DND-41 (cell line): ENCODE measurements around the gene NUDT11.
"Not testable (repeated sequence)": the region's sequence is repeated elsewhere in the genome, so short reads cannot be mapped to it uniquely, and the experiment has no call there.

Source experiments
- ATAC-seq: fragments of 200-7000 bp; cut with Tn5 transposase; 3 replicates; pipeline ENCODE4 v1.9.1; 2021; ENCODE audit warnings: low read depth; ENCODE audit not compliant: insufficient read depth
- DNase-seq: peaks from one replicate; pipeline ENCODE4 v3.0.0-alpha.2; 2020
- H2AFZ ChIP-seq: 2 replicates; pipeline ENCODE4 v1.6.0; 2012; ENCODE audit warnings: low read depth, low read length
- H3K27ac ChIP-seq: 2 replicates; pipeline ENCODE4 v1.5.1; 2012; ENCODE audit warnings: low read length, inconsistent platforms
- H3K27me3 ChIP-seq: fragments of 200-600 bp; sonication (generic); 2 replicates; pipeline ENCODE4 v1.6.0; 2012; ENCODE audit warnings: low read length, mild to moderate bottlenecking, inconsistent platforms; ENCODE audit not compliant: insufficient read depth, poor library complexity
- H3K36me3 ChIP-seq: 2 replicates; pipeline ENCODE4 v1.5.1; 2012; ENCODE audit warnings: low read length, inconsistent platforms; ENCODE audit not compliant: insufficient read depth
- H3K4me1 ChIP-seq: 2 replicates; pipeline ENCODE4 v1.5.1; 2012; ENCODE audit warnings: mild to moderate bottlenecking, low read length; ENCODE audit not compliant: insufficient read depth
- H3K4me2 ChIP-seq: 2 replicates; pipeline ENCODE4 v1.6.0; 2012; ENCODE audit warnings: mild to moderate bottlenecking, moderate library complexity, low read length, inconsistent platforms; ENCODE audit not compliant: insufficient read depth
- H3K4me3 ChIP-seq, 2 experiments: fragments of 200-600 bp in 1 of 2; shearing (Covaris generic) in 1 of 2; 2 replicates each; pipeline ENCODE4 v1.5.1; 2012 to 2016; ENCODE audit warnings: inconsistent platforms in 2 of 2, low read length in 2 of 2, mild to moderate bottlenecking in 2 of 2, low read depth in 1 of 2, moderate library complexity in 1 of 2
- H3K79me2 ChIP-seq: 2 replicates; pipeline ENCODE4 v1.6.0; 2012; ENCODE audit warnings: low read length, inconsistent platforms; ENCODE audit not compliant: insufficient read depth
- H3K9ac ChIP-seq: 2 replicates; pipeline ENCODE4 v1.6.0; 2012; ENCODE audit warnings: low read depth, mild to moderate bottlenecking, inconsistent platforms, low read length, moderate library complexity
- H3K9me3 ChIP-seq: 2 replicates; pipeline ENCODE4 v1.5.1; 2012; ENCODE audit warnings: low read length, moderate library complexity, mild to moderate bottlenecking, inconsistent platforms; ENCODE audit not compliant: insufficient read depth, severe bottlenecking
- H4K20me1 ChIP-seq: 2 replicates; pipeline ENCODE4 v1.6.0; 2012; ENCODE audit warnings: low read length; ENCODE audit not compliant: insufficient read depth
- EZH2 ChIP-seq: IDR thresholded peaks from 3 replicates; pipeline ENCODE4 v1.6.1; 2012; ENCODE audit warnings: borderline replicate concordance, low read depth, mild to moderate bottlenecking, moderate library complexity, low read length, inconsistent platforms; ENCODE audit not compliant: severe bottlenecking
- TF ChIP-seq, protein P1 (sequence below): IDR thresholded peaks from 2 replicates; pipeline ENCODE4 v1.5.1; 2012; ENCODE audit warnings: borderline replicate concordance, low read length, moderate library complexity, mild to moderate bottlenecking; ENCODE audit not compliant: poor library complexity, severe bottlenecking; ENCODE audit errors: extremely low read depth

Gene NUDT11

GRCh38 chrX:51496501-51497291, at the start of gene NUDT11:
Gene NUDT11, minus strand, starts transcription at chrX:51496592. Its CDS starts 148 bp downstream, at chrX:51496444.
- no peak for ATAC-seq
- no peak within 1 kb of the TSS for H3K27ac ChIP-seq

GRCh38 chrX:51520393-51520792, 24.0 kb upstream of the NUDT11 start:
- Histone ChIP-seq H3K4me2 (no peak overlapping the region), H3K79me2 (no peaks in the 10 kb centered on the region), H3K9ac (no peak overlapping the region), H3K27me3 (no peaks in the 10 kb centered on the region), H3K9me3 (no peaks in the 10 kb centered on the region), H3K4me3 (no peak overlapping the region), H2AFZ (no peak overlapping the region), H4K20me1 (no peaks in the 10 kb centered on the region), H3K27ac (no peak overlapping the region), H3K4me1 (no peaks in the 10 kb centered on the region), H3K36me3 (no peaks in the 10 kb centered on the region)
- no peak for TF ChIP-seq EZH2
- TF ChIP-seq, protein P1, sequence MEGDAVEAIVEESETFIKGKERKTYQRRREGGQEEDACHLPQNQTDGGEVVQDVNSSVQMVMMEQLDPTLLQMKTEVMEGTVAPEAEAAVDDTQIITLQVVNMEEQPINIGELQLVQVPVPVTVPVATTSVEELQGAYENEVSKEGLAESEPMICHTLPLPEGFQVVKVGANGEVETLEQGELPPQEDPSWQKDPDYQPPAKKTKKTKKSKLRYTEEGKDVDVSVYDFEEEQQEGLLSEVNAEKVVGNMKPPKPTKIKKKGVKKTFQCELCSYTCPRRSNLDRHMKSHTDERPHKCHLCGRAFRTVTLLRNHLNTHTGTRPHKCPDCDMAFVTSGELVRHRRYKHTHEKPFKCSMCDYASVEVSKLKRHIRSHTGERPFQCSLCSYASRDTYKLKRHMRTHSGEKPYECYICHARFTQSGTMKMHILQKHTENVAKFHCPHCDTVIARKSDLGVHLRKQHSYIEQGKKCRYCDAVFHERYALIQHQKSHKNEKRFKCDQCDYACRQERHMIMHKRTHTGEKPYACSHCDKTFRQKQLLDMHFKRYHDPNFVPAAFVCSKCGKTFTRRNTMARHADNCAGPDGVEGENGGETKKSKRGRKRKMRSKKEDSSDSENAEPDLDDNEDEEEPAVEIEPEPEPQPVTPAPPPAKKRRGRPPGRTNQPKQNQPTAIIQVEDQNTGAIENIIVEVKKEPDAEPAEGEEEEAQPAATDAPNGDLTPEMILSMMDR: no peak
- DNase-seq (no peak), ATAC-seq (no peak)

More at GRCh38 chrX:51496501-51497291, at the start of gene NUDT11:
- H2AFZ ChIP-seq: no peak within 1 kb of the TSS
- H3K4me1 ChIP-seq: no peaks in the 10 kb centered on the region
- no peak for DNase-seq
- H3K27me3 ChIP-seq: no peaks in the 10 kb centered on the region
- H3K4me3 ChIP-seq: no peak within 1 kb of the TSS
- H3K79me2 ChIP-seq: no peaks in the 10 kb centered on the region
- no peak for TF ChIP-seq EZH2
- no peaks in the 10 kb centered on the region for H3K36me3 ChIP-seq
- H3K4me2 ChIP-seq: no peak within 1 kb of the TSS
- H3K9me3 ChIP-seq: no peaks in the 10 kb centered on the region
- H3K9ac ChIP-seq: no peak within 1 kb of the TSS
- no peaks in the 10 kb centered on the region for H4K20me1 ChIP-seq

- not testable (repeated sequence) for H4K20me1 ChIP-seq, H3K9me3 ChIP-seq, H3K36me3 ChIP-seq, DNase-seq, ATAC-seq, H3K27ac ChIP-seq, H3K9ac ChIP-seq, H3K27me3 ChIP-seq, H3K4me3 ChIP-seq, H2AFZ ChIP-seq, H3K79me2 ChIP-seq, H3K4me2 ChIP-seq, H3K4me1 ChIP-seq
These were observed 22.7 kb upstream of the NUDT11 start for GRCh38 chrX:51519131-51519530.

DNA sequence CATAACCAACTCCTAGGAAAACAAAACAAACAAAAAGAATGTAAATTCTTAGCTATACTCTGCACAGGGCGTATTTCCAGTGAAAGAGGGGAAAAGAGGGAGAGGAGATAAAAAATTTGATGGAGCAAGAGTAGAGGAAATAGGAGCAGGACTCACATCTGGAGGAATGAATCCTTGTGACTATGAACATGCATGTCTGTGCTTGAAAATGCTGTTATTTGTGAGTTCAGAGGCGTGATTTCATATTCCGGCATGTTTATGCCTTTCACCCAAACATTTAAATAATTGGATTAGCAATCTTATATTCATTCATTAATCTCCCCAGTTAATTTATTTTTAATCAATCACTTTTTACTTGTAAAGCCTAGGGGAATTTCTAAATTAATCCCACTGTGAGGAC, 11.2 kb upstream of the NUDT11 start:
- no peak overlapping the region for H2AFZ ChIP-seq
- no peaks in the 10 kb centered on the region for H3K79me2 ChIP-seq
- H3K9me3 ChIP-seq: no peaks in the 10 kb centered on the region
- no peaks in the 10 kb centered on the region for H3K4me1 ChIP-seq
- TF ChIP-seq EZH2: no peak
- TF ChIP-seq, protein P1: no peak
- DNase-seq (no peak), ATAC-seq (no peak)
- no peak overlapping the region for H3K27ac ChIP-seq
- no peak overlapping the region for H3K4me3 ChIP-seq
- H4K20me1 ChIP-seq: no peaks in the 10 kb centered on the region
- no peak overlapping the region for H3K9ac ChIP-seq
- no peaks in the 10 kb centered on the region for H3K27me3 ChIP-seq
- no peak overlapping the region for H3K4me2 ChIP-seq
- no peaks in the 10 kb centered on the region for H3K36me3 ChIP-seq

DNA sequence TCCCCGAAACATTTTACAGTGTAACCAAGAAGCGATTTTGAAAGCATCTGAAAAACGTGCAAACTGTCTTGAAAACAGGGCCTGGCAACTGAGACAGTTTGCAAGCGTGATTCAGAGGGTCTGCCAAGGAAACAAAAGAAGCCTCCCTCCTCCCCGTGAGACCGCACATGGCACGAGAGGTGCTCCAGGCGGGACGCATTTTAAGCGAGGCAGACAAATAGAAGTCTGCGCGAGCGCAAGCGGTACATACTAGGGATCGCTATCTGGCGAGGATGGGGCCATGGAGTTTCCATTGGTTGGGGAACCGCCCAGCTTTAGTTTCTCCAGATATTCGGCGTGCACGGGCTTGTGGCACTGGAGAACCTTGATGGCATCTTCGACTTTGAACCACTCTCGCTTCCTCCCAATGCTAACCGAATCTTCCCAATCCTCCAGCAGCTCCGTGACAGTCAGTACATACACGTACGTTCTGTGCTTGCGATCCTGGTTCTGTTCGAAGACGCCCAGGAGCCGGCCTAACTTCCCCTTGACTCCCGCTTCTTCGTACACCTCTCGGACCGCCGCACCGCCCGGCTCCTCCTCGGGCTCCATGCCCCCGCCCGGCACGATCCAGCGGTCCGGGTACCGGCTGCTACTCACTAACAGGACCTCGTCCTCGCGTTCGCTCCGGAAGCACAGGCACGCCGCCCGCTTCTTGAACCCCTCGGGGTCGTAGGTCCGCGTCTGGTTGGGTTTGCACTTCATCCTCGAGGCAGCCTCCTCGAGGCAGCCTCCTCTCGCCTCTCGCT, 497 bp downstream of the NUDT11 start:
- H2AFZ ChIP-seq, ATAC-seq, H3K4me3 ChIP-seq, H3K27me3 ChIP-seq, H3K9ac ChIP-seq, H3K4me1 ChIP-seq, DNase-seq, H3K27ac ChIP-seq, H3K36me3 ChIP-seq, H3K4me2 ChIP-seq, H3K9me3 ChIP-seq, H4K20me1 ChIP-seq, H3K79me2 ChIP-seq: not testable (repeated sequence)
